NCI-H2029 treated with DMSO at 0.1 percent for 48 hours (cell line): ENCODE data around the gene SCYL2.

Experiments used
- DNase-seq: peaks from one replicate; lab custom pipeline; 2025; lab: John Stamatoyannopoulos, UW

Gene SCYL2

DNA sequence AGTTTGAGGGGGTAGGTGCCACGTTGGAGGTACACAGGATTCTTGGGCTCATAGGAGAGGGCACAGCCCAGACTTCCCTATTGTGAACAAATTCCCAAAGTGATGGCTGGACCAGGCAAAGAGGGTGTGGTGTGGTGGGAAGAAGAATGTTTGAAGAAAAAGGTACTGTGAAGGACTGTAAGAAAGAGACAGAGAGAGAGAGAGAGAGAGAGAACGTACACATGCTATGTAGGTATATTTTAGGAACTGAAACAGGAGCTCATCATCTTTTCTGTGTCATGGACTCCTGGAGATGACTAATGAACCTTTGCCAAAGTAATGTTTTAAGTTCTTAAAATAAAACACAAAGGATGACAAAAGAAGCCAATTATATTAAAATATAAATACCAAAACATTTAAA lies 114.4 kb downstream of the SCYL2 start:
- DNase-seq: no peak

- DNase-seq: no peak
Observed at GRCh38 chr12:100382338-100382737, 115.4 kb downstream of the SCYL2 start.

DNA sequence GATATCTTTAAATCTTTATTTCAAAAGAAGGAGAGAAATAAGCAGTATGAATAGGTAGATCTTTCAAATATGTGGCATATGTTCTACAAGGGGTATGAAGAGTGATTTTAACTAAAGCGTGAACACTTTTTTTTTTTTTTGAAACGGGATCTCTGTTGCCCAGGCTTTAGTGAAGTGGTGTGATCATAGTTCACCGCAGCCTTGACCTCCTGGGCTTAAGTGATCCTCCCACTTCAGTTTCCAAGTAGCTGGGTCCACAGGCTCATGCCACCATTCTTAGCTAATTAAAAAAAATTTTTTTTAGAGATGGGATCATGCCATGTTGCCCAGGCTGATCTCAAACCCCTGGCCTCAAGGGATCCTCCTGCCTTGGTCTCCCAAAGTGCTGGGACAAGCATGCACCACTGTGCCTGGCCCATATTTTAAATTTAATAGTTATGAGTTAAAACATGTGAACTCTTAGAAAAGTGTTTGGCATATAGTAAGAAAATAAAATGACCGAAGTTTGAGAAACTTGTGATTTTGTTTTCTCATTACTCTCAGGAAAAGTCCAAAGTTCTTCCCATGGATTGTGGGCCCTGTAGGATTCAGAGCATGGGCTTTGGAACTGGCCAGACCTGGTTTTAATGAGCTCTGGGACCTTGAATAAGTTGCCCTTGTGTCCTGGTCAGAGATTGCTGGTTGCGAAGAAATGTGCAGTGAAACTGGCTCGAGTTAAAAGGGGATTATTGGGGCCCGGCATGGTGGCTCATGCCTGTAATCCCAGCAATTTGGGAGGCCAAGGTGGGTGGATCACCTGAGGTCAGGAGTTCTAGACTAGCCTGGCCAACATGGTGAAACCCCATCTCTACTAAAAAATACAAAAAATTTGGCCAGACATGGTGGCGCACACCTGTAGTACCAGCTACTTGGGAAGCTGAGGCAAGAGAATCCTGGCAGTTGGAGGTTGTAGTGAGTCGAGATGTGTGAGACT lies 116.9 kb downstream of the SCYL2 start:
- no peak for DNase-seq

DNA sequence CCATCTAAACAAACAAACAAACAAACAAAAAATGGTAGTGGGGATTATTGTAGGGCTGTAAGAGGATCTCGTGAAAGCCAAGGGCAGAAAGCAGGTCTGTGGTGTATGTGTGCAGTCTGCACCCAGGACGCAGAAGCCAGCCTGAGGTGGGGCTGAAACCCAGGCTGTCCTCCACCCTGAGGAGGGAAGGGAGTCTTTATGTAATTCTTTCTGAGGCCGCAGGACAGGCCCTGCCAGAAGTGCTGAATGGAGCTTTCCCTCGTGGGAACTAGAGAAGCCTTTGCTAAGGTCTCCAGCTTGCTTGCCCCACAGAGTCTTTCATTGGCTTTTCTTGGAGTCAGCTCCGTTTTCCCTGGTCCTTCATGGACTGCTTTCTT lies 117.6 kb downstream of the SCYL2 start:
- DNase-seq: no peak

GRCh38 chr12:100388382-100388781 lies 121.4 kb downstream of the SCYL2 start:
- no peak for DNase-seq
